Mesodermal cell (in vitro differentiated cells): ENCODE data around the gene CENPB.

Experiments
- H3K27ac ChIP-seq: 2 replicates; pipeline ENCODE4 v1.7.0; 2013; ENCODE audit warnings: mild to moderate bottlenecking, low read depth, low read length, moderate library complexity; ENCODE audit not compliant: severe bottlenecking
- H3K36me3 ChIP-seq: 2 replicates; pipeline ENCODE4 v1.7.1; 2013; ENCODE audit warnings: mild to moderate bottlenecking, low read length, moderate library complexity; ENCODE audit not compliant: control insufficient read depth, insufficient read depth
- H3K4me1 ChIP-seq: one replicate; pipeline ENCODE4 v1.7.1; 2013; ENCODE audit warnings: mild to moderate bottlenecking, low read length; ENCODE audit not compliant: insufficient read depth, control insufficient read depth, poor library complexity, severe bottlenecking
- H3K4me3 ChIP-seq: 2 replicates; pipeline ENCODE4 v1.7.0; 2013; ENCODE audit warnings: low read length, control low read depth, mild to moderate bottlenecking; ENCODE audit not compliant: insufficient read depth, poor library complexity, severe bottlenecking; ENCODE audit errors: extremely low read depth
- H3K9me3 ChIP-seq: 2 replicates; pipeline ENCODE4 v1.7.1; 2013; ENCODE audit warnings: mild to moderate bottlenecking, low read length, moderate library complexity; ENCODE audit not compliant: control insufficient read depth
- WGBS, 2 experiments: methylation state at CpG; one replicate each; pipeline ENCODE4 v1.1.5; 2013; ENCODE audit warnings: missing lambda C conversion rate in 2 of 2; ENCODE audit not compliant: insufficient coverage in 2 of 2; 5-methylcytosine and 5-hydroxymethylcytosine counted together

Gene CENPB

DNA sequence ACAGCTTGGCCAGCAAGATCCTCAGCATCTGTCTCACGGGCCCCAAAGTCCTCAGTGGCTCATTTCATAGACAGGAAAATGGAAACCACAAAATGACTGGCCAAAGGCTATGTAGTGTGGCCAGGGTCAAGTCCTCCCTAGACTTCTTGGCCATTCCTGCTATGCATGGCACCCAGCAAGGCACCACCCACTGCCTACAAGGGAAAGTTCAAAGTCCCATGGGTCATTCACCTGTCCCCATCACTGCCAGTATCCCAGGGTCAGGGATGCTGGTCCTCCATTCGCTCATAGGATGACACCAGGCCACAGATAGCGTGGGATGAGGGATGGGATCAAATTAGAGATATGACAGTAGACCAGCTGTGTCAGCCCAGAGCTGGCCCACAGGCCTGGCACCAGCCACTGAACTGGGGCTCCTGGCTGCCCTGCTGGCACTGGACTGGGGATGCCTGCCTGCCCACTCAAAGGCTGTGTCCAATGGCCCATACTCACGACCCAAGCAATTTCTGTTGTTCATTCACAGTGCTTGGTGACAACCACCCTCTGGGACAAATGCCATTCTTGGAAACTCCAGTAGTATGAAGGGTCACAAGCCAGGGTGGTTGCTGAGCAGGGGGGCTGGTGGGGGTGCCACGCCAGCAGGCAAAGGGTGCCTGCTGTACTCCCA, 30.6 kb downstream of the CENPB start:
- WGBS, 2 experiments = 89 to 92% methylated on average over 5 of the region's 5 CpGs
- Histone ChIP-seq H3K4me3 (no peak overlapping the region), H3K4me1 (no peaks in the 10 kb centered on the region), H3K27ac (no peak overlapping the region), H3K9me3 (no peaks in the 10 kb centered on the region), H3K36me3 (peaks cover 26% of the 10 kb centered on the region)

DNA sequence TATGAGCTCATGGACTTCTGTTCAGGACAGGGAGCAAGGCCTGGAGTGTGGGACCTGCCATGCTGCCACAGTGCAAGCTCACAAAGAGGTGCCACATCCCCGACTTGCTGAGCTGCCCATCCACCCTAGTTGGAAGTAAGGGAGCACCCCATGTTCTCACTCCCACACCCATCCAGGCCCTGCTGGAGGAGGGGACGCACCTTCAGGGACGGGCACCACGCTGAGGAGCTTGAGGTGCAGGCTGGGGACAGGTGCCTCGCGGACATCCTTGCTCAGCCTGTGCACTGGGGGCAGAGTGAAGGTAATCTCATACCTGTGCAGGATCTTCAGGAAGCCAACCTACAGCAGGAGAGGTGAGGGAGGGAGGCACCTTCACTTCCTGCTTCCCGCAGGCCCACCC, 31.3 kb downstream of the CENPB start:
- WGBS, 2 experiments = 90 to 96% methylated on average over 4 to 5 of the region's 7 CpGs
- H3K36me3 ChIP-seq = peaks cover 26% of the 10 kb centered on the region
- no peak overlapping the region for H3K27ac ChIP-seq
- no peaks in the 10 kb centered on the region for H3K9me3 ChIP-seq
- peaks cover 2% of the 10 kb centered on the region for H3K4me1 ChIP-seq
- H3K4me3 ChIP-seq = no peak overlapping the region

DNA sequence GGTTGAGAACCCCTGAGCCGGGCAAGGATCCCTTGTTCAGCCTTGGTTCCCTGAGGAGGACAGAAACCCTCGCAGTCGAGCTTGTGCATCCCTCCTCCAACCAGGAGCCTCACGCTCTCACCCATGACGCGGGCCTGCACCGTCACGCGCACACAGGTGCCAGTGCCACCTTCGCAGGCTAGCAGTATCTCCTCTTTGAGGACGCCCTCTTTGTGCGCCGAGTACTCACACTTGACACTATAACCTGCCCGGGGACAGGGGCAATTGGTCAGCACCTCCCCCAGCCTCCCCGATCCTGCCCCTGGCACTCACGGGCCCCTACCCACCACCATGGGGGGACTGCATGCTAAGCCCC, 32.3 kb downstream of the CENPB start:
- peaks cover 6% of the 10 kb centered on the region for H3K4me1 ChIP-seq
- peaks cover 18% of the 10 kb centered on the region for H3K36me3 ChIP-seq
- no peaks in the 10 kb centered on the region for H3K9me3 ChIP-seq
- H3K27ac ChIP-seq = no peak overlapping the region
- H3K4me3 ChIP-seq = no peak overlapping the region
- WGBS, 2 experiments = 92 to 95% methylated on average over 12 to 15 of the region's 16 CpGs

DNA sequence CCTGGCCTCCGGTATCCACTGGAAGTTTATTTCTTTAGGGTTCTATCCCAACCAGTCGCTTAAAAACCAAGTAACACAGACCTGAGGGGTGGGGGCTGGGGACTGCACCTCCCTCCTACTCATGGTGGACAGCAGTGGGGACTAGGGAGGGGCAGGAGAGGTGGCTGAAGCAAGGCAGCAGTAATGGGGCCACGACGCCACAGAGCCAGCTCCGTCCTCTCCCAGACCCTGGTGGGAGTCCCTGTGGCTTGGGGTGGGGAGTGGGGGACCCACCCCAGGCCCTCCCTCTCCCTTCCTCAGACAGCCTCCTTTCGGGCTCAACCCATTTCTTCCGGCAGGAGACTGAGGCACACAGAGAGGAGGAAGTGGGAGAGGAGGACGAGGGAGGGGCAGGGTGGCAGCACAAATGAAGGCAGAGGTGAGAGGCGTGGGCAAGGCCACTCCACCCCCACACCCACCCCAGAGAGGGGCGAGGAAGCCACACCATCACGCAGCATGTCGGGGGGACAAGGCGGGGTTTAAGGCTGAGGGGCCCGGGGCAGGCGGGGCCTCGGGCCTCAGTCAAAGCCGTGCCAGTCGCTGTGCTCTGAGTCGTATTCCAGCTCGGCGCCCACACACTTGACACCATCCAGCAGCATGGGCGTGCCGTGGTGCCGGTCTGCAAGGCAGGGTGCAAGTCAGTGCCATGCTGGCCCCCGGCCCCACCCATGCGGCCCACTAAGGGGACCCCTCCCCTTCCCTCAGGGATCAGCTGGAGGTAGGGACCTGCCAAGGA, 32.9 kb downstream of the CENPB start:
- WGBS, 2 experiments = 95 to 97% methylated on average over 14 to 16 of the region's 26 CpGs
- no peaks in the 10 kb centered on the region for H3K9me3 ChIP-seq
- H3K4me1 ChIP-seq = peaks cover 6% of the 10 kb centered on the region
- no peak overlapping the region for H3K27ac ChIP-seq
- peaks cover 18% of the 10 kb centered on the region for H3K36me3 ChIP-seq
- no peak overlapping the region for H3K4me3 ChIP-seq

DNA sequence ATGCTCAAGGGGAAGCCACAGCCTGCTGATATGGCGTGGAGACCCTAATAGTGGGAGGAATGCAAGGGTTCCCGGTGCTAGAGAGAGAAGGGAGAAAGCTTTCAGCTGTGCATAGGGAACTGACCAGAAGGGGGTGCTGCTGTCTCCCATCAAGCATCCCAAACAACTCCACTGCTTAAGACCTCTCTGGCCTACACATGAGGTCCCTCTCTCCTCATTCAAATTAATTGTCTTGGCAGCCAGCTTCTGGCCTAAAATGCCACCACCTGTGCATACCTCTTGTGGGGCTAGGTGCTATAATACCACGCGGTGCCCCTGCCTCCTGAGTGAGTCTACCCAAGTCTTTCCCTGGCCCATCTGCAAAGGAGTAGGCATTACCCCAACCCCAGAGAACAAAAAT, 33.4 kb downstream of the CENPB start:
- Histone ChIP-seq H3K4me1 (peaks cover 6% of the 10 kb centered on the region), H3K4me3 (no peak overlapping the region), H3K27ac (no peak overlapping the region), H3K36me3 (peaks cover 12% of the 10 kb centered on the region), H3K9me3 (no peaks in the 10 kb centered on the region)
- WGBS, 2 experiments = 33 to 48% methylated on average over 3 of the region's 4 CpGs

DNA sequence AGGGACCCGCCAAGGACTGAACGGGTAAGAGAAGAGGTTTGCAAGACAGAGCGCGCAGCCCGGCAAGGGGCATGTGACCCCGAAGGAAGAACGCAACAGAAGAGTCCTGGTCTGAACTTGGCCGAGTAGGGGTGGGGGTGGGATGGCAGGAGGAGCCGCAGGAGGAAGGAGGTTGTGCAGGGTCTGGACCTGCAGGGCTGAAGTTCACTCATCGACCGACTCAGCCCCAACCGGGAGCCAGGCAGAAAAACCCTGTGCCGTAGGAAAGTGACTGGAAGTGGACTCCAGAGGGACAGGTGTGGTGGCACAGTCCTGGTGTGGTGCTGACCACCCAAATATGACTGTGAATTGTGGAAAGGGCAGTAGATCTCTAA, 34.2 kb downstream of the CENPB start:
- Histone ChIP-seq H3K27ac (no peak overlapping the region), H3K36me3 (peaks cover 5% of the 10 kb centered on the region), H3K9me3 (no peaks in the 10 kb centered on the region), H3K4me3 (peak overlapping the region; percentile 26), H3K4me1 (peaks cover 6% of the 10 kb centered on the region)
- WGBS, 2 experiments = 41 to 53% methylated on average over 13 of the region's 13 CpGs

DNA sequence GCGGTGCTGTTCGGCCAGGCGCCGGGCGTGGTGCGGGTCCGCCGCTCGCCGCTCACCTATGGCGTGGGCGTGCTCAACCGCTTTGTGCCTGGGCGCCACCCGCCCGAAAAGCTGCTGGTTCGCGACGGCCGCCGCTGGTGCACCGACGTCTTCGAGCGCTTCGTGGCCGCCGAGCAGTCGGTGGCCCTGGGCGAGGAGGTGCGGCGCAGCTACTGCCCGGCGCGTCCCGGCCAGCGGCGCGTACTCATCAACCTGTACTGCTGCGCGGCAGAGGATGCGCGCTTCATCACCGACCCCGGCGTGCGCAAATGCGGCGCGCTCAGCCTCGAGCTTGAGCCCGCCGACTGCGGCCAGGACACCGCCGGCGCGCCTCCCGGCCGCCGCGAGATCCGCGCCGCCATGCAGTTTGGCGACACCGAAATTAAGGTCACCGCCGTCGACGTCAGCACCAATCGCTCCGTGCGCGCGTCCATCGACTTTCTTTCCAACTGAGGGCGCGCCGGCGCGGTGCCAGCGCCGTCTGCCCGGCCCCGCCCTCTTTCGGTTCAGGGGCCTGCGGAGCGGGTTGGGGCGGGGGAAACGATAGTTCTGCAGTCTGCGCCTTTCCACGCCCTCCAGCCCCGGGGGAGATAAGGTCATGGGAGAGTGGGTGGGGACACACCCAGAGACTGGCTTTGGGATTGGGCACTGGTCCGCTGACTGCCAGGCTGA, 34.7 kb downstream of the CENPB start:
- peaks cover 4% of the 10 kb centered on the region for H3K36me3 ChIP-seq
- no peak overlapping the region for H3K27ac ChIP-seq
- 5 to 6% methylated on average over 83 to 86 of the region's 95 CpGs for WGBS, 2 experiments
- peaks cover 6% of the 10 kb centered on the region for H3K4me1 ChIP-seq
- H3K9me3 ChIP-seq = no peaks in the 10 kb centered on the region
- peak overlapping the region; percentile 26 for H3K4me3 ChIP-seq

DNA sequence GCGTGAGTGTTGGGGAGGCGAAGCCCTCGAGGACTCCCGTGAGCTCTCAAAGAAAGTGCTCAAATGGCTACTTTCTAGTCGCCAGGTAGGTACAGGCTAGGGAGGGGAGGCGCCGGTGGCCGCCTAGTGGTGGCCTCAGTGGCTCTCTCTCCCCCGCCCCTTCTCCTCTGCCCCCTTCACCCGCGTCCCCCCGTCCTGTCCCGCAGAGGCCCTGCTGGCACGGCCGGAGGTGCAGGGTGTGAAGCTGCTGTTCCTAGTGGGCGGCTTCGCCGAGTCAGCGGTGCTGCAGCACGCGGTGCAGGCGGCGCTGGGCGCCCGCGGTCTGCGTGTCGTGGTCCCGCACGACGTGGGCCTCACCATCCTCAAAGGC, 35.2 kb downstream of the CENPB start:
- Histone ChIP-seq H3K27ac (no peak overlapping the region), H3K36me3 (peaks cover 2% of the 10 kb centered on the region), H3K4me3 (no peak overlapping the region), H3K4me1 (peaks cover 6% of the 10 kb centered on the region), H3K9me3 (no peaks in the 10 kb centered on the region)
- WGBS, 2 experiments = 34 to 40% methylated on average over 23 of the region's 31 CpGs

DNA sequence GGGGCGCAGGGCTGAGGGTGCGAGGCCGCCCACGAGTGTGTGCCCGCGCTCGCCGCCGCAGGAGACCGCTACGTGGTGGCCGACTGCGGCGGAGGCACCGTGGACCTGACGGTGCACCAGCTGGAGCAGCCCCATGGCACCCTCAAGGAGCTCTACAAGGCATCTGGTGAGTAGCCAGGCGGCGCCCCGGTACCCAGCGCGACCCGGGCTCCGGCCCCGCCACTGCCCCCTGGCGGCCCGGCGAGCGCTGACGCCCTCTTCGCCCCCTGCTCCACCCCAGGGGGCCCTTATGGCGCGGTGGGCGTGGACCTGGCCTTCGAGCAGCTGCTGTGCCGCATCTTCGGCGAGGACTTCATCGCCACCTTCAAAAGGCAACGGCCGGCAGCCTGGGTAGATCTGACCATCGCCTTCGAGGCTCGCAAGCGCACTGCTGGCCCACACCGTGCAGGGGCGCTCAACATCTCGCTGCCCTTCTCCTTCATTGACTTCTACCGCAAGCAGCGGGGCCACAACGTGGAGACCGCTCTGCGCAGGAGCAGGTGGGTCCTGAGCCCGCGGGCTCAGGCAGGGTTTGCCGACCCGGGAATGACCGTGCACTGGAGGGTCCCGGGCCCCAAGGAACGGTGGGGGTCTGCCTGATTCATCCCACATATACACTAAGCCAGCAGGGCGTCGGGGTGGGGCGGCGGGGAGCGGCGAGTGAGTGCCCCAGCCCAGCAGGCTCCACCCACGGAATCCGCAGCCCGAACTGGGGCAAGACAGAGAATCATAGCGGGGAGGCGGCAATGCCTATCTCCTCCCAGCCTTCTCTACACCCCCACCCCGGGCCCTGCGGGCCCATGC, 36.6 kb downstream of the CENPB start:
- H3K4me3 ChIP-seq = peak overlapping the region; percentile 2
- WGBS, 2 experiments = 19 to 22% methylated on average over 31 to 59 of the region's 72 CpGs
- no peaks in the 10 kb centered on the region for H3K36me3 ChIP-seq
- no peak overlapping the region for H3K27ac ChIP-seq
- no peaks in the 10 kb centered on the region for H3K9me3 ChIP-seq
- H3K4me1 ChIP-seq = peaks cover 6% of the 10 kb centered on the region

DNA sequence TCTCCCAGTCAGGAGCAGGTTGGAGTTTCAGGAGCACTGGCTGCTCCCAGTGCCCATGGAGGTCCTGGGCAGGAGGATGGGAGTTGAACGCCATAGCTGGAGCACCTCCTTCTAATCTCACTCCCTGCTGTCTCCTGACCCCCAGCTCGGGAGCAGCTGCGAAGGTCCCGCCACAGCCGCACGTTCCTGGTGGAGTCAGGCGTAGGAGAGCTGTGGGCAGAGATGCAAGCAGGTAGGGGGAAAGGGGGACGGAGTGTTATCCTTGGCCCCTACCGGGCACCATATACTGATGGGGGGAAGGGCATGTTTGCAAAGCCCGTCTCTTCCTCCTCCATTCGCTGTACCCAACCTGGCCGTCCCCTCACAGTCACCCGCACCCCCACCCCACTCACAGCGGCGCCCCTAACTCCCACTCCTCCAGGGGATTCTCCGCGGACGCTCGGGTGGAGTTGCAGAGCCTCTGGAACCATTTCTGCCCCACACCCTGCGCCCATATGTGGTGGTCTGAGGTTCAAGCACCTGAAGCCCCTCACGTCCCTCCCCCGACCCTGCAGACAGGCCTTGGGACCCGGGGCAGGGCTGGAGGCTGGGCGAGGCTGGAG, 37.4 kb downstream of the CENPB start:
- WGBS, 2 experiments = 80 to 86% methylated on average over 3 to 18 of the region's 24 CpGs
- Histone ChIP-seq H3K27ac (no peak overlapping the region), H3K9me3 (no peaks in the 10 kb centered on the region), H3K4me1 (peaks cover 6% of the 10 kb centered on the region), H3K36me3 (no peaks in the 10 kb centered on the region), H3K4me3 (no peak overlapping the region)
